Endothelial cell of umbilical vein (primary cell): Measurements from ENCODE around the gene CDC42EP4. TPM values are rescaled to one million over a fixed set of nuclear protein-coding genes. Genes with fewer than 3 reads are reported as not detected.

Experiments
- BruUV-seq: library from RNA; stranded (reverse); fragments of 400-500 nt; replicated peaks from 2 replicates; lab custom pipeline; 2021; lab: Mats Ljungman, UMichigan
- CTCF ChIA-PET: fragments of 300-600, 350-600 bp; sonication (Branson Sonifier 250); formaldehyde crosslinking; loops from one replicate; lab custom pipeline; 2021; ENCODE audit warnings: antibody characterized with exemption, inconsistent platforms; lab: Charles Lee
- POLR2A ChIA-PET: fragments of 300-600, 350-600 bp; sonication (Branson Sonifier 250); formaldehyde crosslinking; loops from one replicate; lab custom pipeline; 2021; ENCODE audit warnings: antibody characterized with exemption, inconsistent platforms; lab: Charles Lee
- DNase-seq: peaks from one replicate; pipeline ENCODE4 v3.0.0-alpha.2; 2011; ENCODE audit warnings: low read depth, low spot score
- FAIRE-seq: peaks from 2 replicates; lab custom pipeline; 2011; peaks lifted over from hg19 to GRCh38; lab: Jason Lieb, UNC
- H2AFZ ChIP-seq: 2 replicates; pipeline ENCODE4 v1.6.0; 2012; ENCODE audit warnings: low read depth, low read length, control low read depth, inconsistent platforms
- H3K27ac ChIP-seq: 2 replicates; pipeline ENCODE4 v1.5.1; 2011; ENCODE audit warnings: low read depth, mild to moderate bottlenecking, control low read depth, low read length, moderate library complexity; ENCODE audit not compliant: insufficient read depth
- H3K27me3 ChIP-seq, 2 experiments: 2 replicates each; pipeline versions ENCODE4 v1.6.0 to v1.6.1; 2011; ENCODE audit warnings: low read length in 2 of 2, mixed read lengths in 1 of 2; ENCODE audit not compliant: control insufficient read depth in 2 of 2, insufficient read depth in 2 of 2
- H3K36me3 ChIP-seq, 2 experiments: 2 replicates in 1 of 2; 3 replicates in 1 of 2; pipeline ENCODE4 v1.5.1; 2011; ENCODE audit warnings: low read length in 2 of 2, mild to moderate bottlenecking in 1 of 2, moderate library complexity in 1 of 2; ENCODE audit not compliant: control insufficient read depth in 2 of 2, insufficient read depth in 2 of 2; ENCODE audit errors: extremely low read depth in 1 of 2
- H3K4me1 ChIP-seq: 3 replicates; pipeline ENCODE4 v1.5.1; 2011; ENCODE audit warnings: mild to moderate bottlenecking, low read length; ENCODE audit not compliant: control insufficient read depth, insufficient read depth; ENCODE audit errors: extremely low read depth
- H3K4me2 ChIP-seq: 2 replicates; pipeline ENCODE4 v1.6.1; 2011; ENCODE audit warnings: low read length, control low read depth, mixed read lengths; ENCODE audit not compliant: insufficient read depth
- H3K4me3 ChIP-seq, 3 experiments: fragments of 200-600 bp in 1 of 3; sonication (generic), shearing (Covaris generic) in 1 of 3; replicated peaks in 1 of 3; 2 replicates each; pipeline ENCODE4 v1.5.1; 2011 to 2016; ENCODE audit warnings: control low read depth in 3 of 3, low read length in 3 of 3, mild to moderate bottlenecking in 2 of 3, inconsistent platforms in 1 of 3, low read depth in 1 of 3, moderate library complexity in 1 of 3; ENCODE audit not compliant: insufficient read depth in 1 of 3
- H3K79me2 ChIP-seq: 2 replicates; pipeline ENCODE4 v1.6.0; 2012; ENCODE audit warnings: low read length, inconsistent platforms; ENCODE audit not compliant: control insufficient read depth, insufficient read depth
- H3K9ac ChIP-seq: replicated peaks from 2 replicates; pipeline ENCODE3; 2011; ENCODE audit warnings: low read length, control low read depth; ENCODE audit not compliant: insufficient read depth; ENCODE audit errors: extremely low read depth
- H3K9me1 ChIP-seq: replicated peaks from 3 replicates; pipeline ENCODE4 v1.6.0; 2011; ENCODE audit warnings: mild to moderate bottlenecking, low read length; ENCODE audit not compliant: control insufficient read depth, insufficient read depth; ENCODE audit errors: extremely low read depth
- H3K9me3 ChIP-seq: replicated peaks from 2 replicates; pipeline ENCODE4 v1.5.1; 2012; ENCODE audit warnings: low read length, inconsistent platforms; ENCODE audit not compliant: control insufficient read depth, insufficient read depth
- H4K20me1 ChIP-seq: replicated peaks from 2 replicates; pipeline ENCODE3; 2011; ENCODE audit warnings: mild to moderate bottlenecking, low read length; ENCODE audit not compliant: control insufficient read depth, insufficient read depth; ENCODE audit errors: extremely low read depth
- CTCF ChIP-seq, 2 donors: IDR thresholded peaks; 1 replicate in 1 of 2; 2 replicates in 1 of 2; pipeline ENCODE4 v1.5.1; 2011; ENCODE audit warnings: low read length in 2 of 2, mild to moderate bottlenecking in 2 of 2, moderate library complexity in 2 of 2, control low read depth in 1 of 2, inconsistent platforms in 1 of 2, low read depth in 1 of 2; ENCODE audit not compliant: insufficient read depth in 1 of 2; ENCODE audit errors: extremely low read depth in 1 of 2
- EZH2 ChIP-seq: IDR thresholded peaks from 2 replicates; pipeline ENCODE4 v1.6.1; 2012; ENCODE audit warnings: borderline replicate concordance, low read depth, mild to moderate bottlenecking, moderate library complexity, low read length, inconsistent platforms; ENCODE audit not compliant: severe bottlenecking
- FOS ChIP-seq: IDR thresholded peaks from 2 replicates; pipeline ENCODE4 v1.6.1; 2011; ENCODE audit warnings: mild to moderate bottlenecking, low read length, moderate library complexity, borderline replicate concordance; ENCODE audit not compliant: insufficient read depth
- GATA2 ChIP-seq: IDR thresholded peaks from 2 replicates; pipeline ENCODE4 v1.7.0; 2011; ENCODE audit warnings: low read depth, mild to moderate bottlenecking, moderate library complexity, mixed read lengths, low read length; ENCODE audit not compliant: insufficient read length, insufficient read depth
- JUN ChIP-seq: IDR thresholded peaks from 2 replicates; pipeline ENCODE4 v1.6.1; 2011; ENCODE audit warnings: borderline replicate concordance, low read depth; ENCODE audit not compliant: insufficient read length, insufficient read depth
- MAX ChIP-seq: IDR thresholded peaks from 2 replicates; pipeline ENCODE4 v1.6.1; 2011; ENCODE audit not compliant: insufficient read depth, insufficient read length
- MYC ChIP-seq: IDR thresholded peaks from one replicate; pipeline ENCODE4 v1.6.1; 2011; ENCODE audit warnings: mild to moderate bottlenecking, low read depth, low read length
- POLR2A ChIP-seq: IDR thresholded peaks from 2 replicates; pipeline ENCODE4 v1.6.1; 2012; ENCODE audit warnings: low read depth, mild to moderate bottlenecking, control low read depth, low read length
- POLR2AphosphoS5 ChIP-seq: IDR thresholded peaks from 2 replicates; pipeline ENCODE4 v1.6.1; 2012; ENCODE audit warnings: low read depth, mild to moderate bottlenecking, control low read depth, low read length, moderate library complexity; ENCODE audit not compliant: insufficient read depth
- dilution Hi-C: fragments of 300-500 bp; cut with MboI; formaldehyde crosslinking; loops from one replicate; pipeline ENCODE4 v1.15.0; 2019; ENCODE audit warnings: low sequenced_read_pairs; ENCODE audit not compliant: extremely low pct_ligation_motif_present
- intact Hi-C: fragments of 100-400 bp; cut with micrococcal nuclease; formaldehyde crosslinking; loops from one replicate; pipeline ENCODE4 v1.10.0; 2022
- polyA plus RNA-seq, 4 experiments: library from polyadenylated mRNA; depleted of rRNA in 3 of 4; stranded (reverse) in 3 of 4; unstranded in 1 of 4; fragments of >200 nt; gene quantifications; 2 replicates each; pipeline versions ENCODE4 v1.2.1 to v1.2.3, GENCODE V29; 2011 to 2012; ENCODE audit warnings: missing spikeins in 1 of 4
- total RNA-seq: library from RNA; stranded (reverse); gene quantifications from 2 replicates; pipeline ENCODE4 v1.2.3, GENCODE V29; 2021

CDC42EP4 gene
- total and polyA plus RNA-seq, 2 donors (not counting 3 experiments of a cell fraction or from before 2014, with no cell fraction given): 11.4 to 19.6 TPM

GRCh38 chr17:73261952-73262675, 49.7 kb downstream of the CDC42EP4 start:
- no peak for TF ChIP-seq GATA2
- no peak for TF ChIP-seq POLR2A
- no peak for TF ChIP-seq EZH2
- no peak for TF ChIP-seq FOS
- TF ChIP-seq CTCF (IDR thresholded peaks at IDR 0.05; ENCODE audit: extremely low read depth in 1 of 2, insufficient read depth in 1 of 2, low read depth in 1 of 2, low read length in 2 of 2): no peak
- TF ChIP-seq POLR2AphosphoS5: no peak
- TF ChIP-seq MAX: no peak
- TF ChIP-seq MYC: no peak
- TF ChIP-seq JUN: no peak
- no peak for DNase-seq
- no peaks in the 10 kb centered on the region for H3K4me1 ChIP-seq
- H3K9me3 ChIP-seq: no peaks in the 10 kb centered on the region
- ChIA-PET POLR2A (no interaction called here), CTCF (interaction anchor here (1.0 to 11.8 kb wide), 4 partner anchors 48 to 537 kb away, joined by 3 to 376 read pairs (median 5); no protein-coding TSS in a partner anchor)
- H3K4me3 ChIP-seq: no peak overlapping the region
- no peak overlapping the region for H3K27ac ChIP-seq
- dilution Hi-C loops (no loop called here), intact Hi-C loops (no loop called here)
- no peak for FAIRE-seq
- no peaks in the 10 kb centered on the region for H4K20me1 ChIP-seq
- no peaks in the 10 kb centered on the region for H3K36me3 ChIP-seq
- no peaks in the 10 kb centered on the region for H3K27me3 ChIP-seq
- no peak overlapping the region for H2AFZ ChIP-seq
- no peaks in the 10 kb centered on the region for H3K9me1 ChIP-seq
- H3K79me2 ChIP-seq: no peaks in the 10 kb centered on the region
- no peak overlapping the region for H3K4me2 ChIP-seq
- BruUV-seq: no TSS peak
- no peak overlapping the region for H3K9ac ChIP-seq
